HG03039 (cell line): ENCODE measurements around the gene RPL10L.

Experiments used
- ATAC-seq: cut with Tn5 transposase; IDR thresholded peaks from one replicate; pipeline ENCODE4 v1.9.1; 2021; ENCODE audit warnings: mild to moderate bottlenecking, moderate library complexity; ENCODE audit not compliant: unreplicated experiment

RPL10L gene

DNA sequence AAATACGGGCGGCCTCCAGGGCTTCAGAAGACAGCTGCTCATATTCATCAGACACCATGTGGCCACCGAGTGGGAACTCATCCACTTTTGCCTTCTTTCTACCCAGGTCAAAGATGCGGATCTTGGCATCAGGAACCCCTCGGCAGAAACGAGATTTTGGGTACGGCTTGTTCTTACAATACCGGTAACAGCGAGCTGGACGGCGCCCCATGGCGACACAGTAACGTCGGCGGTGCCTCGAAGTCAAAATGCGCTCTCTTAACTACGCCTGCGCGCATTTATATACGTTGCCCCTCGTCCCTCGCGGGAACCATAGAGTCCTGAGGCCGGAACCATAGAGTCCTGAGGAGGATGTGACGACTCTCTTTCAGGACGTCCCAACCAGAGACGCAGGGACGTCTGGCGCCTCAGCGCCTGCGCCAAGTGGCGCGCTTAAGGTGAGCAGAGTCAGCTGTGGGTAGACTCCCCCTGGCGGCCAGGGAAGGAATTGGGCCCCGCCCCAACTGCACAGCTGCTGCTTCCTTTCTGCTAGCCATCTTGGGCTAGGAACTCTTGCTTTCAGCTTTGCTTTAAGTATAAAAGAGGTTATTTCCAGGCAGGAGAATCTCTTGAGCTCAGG is at the start of gene RPL10L:
Gene RPL10L, minus strand, starts transcription at position 256 of the 619 bp plus-strand sequence. Its CDS starts 45 bp downstream, at position 211.
- no peak for ATAC-seq

DNA sequence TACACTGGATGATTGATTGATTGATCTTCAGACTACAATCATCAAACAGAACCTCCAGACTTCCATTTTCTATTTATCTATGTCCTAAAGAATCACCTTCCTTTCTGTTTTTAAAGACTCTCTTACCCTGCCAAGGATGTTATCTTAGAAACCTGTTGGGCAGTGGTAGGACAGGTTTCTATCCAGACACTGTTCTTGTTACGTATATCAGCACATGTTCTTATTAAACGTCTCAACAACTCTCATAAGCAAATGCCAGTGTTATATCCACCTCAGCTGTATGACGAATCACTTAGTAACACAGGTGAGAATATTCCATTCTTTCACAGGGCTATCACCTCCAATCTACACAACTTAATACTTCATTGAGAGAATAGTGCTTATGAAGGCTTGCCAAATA is 40.2 kb upstream of the RPL10L start:
- no peak for ATAC-seq

- ATAC-seq, result no peak
These were observed 35.1 kb upstream of the RPL10L start for GRCh38 chr14:46686652-46687051.

DNA sequence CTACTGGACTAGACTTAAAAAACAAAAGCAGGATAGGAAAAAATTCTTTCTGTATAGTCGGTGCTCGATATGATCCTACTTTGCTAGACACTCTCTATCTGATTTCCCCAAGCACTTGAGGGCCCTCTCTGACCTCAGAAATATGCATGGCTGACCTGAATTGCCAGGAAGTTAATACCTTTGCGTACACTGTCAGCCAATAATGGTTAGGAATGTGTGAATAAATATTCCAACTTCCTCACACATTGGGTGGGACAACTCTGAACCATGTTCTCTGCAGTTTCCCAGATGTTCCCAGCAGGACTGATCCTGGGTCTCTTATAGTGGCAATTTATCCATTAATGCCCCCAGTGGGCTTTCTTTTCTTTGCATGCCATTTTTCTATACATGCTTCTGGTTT is 20.5 kb upstream of the RPL10L start:
- no peak for ATAC-seq

- ATAC-seq, result no peak
These were observed 11.8 kb upstream of the RPL10L start for GRCh38 chr14:46663382-46663781.

- ATAC-seq, result no peak
These were observed 10.1 kb upstream of the RPL10L start for GRCh38 chr14:46661728-46662127.

DNA sequence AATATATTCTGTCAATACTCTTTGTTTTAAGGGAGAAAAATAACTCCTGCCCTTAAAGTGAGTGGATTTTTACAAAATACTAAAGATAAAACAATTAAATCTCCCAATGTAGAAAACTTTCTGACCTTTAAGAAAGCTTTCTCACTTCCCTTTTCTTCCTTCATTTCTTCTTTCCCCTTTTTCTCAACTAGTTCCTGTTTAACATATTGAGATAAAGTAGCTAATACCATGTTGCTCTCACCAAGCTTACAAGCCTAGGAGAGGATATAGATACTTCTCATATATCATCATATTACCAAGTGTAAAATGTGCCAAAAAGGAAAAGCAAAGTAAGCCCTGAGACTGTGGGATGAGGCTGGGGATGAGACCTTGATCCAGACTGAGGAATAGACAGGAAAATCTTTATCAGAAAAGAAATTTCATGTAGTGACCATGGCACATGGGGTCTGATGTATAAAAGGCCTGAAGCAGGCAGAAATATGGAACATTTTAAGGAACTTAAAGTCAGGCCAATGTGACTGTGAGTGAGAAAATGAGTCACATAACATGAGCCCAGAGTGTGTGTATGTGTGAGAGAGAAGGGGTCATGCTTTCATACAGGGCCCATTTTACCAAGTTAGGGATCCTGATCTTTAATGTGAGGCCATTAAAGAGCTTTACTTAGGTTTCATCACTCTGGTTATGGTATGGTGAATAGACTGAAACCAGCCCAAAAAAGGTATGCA is 1.6 kb upstream of the RPL10L start:
- no peak for ATAC-seq

DNA sequence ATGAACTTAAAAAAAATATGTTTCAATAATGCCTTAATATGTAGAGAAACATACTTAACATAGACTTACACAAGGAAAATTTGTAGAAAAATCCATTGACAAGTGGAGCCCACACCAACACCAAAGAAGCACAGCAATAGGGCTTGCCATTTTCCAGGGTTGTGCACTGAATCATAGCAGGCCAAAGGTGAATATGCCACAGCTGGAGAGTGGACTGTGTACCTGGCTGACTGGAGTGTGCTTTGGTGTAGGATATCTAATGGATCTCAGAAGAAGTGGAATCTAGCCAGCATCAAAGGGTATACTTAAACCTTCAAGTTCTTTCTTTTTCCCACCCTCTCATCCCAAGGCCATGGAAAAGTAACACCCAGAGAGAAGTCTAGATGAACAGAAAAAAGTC is 4.8 kb downstream of the RPL10L start:
- no peak for ATAC-seq

DNA sequence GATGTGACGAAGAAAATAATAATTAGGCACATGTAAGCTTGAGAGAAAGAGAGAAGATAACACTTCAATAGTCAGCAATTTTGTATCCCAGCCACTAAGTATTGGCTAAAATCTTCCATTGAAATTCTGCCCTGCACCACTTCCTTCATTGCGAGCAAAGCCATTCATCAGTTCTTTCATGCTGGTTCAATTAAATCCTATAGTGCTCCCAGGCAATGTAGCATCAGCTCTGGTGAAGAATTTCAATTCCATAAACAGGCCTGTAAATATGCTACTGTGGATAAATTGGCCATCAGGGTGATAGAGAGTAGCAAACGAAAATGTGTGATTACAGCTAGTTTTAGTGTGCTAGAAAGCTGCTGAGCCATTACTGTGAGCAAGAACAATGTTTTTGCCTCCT is 24.7 kb downstream of the RPL10L start:
- ATAC-seq, result no peak
